GM19035 (cell line): ENCODE measurements around the gene REXO1.

Experiments
- ATAC-seq: cut with Tn5 transposase; IDR thresholded peaks from one replicate; pipeline ENCODE4 v1.9.1; 2021; ENCODE audit not compliant: unreplicated experiment

Gene REXO1

GRCh38 chr19:1774989-1775772, 73.1 kb downstream of the REXO1 start:
- no peak for ATAC-seq

- no peak for ATAC-seq
Measured at GRCh38 chr19:1773184-1773583, 75.1 kb downstream of the REXO1 start.

DNA sequence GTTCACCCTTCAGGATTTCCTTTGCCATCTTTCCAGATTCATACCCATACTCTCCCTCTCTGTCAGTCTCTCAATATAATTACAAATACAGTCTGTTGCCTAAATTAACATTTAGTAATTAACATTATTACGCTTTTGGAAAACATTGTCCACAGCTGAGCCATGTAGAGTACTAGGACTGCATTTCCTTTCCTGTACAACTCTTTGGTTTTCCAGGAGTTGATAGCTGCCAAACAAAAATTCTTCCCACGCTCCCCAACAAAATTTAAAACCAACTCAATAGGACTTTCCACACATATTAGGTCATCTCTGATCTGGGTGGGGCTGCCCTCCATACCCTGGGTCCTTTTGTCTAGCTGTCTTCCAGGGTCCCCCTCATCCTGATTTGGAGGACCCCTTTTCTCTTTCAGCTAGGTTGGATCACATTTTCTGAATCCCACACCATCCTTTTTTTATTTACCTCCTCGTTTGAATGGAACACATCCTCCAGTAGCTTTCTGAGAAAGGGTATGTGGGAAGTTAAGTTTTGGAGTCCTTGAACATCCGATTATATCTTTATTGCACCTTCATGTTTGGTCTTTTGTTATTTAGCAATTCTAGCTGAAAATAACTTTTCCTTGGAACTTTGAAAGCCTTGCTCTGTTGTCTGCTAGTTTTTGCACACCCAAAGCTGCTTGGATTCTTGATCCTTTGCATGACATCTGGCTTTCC, 77.3 kb downstream of the REXO1 start:
- ATAC-seq = no peak

DNA sequence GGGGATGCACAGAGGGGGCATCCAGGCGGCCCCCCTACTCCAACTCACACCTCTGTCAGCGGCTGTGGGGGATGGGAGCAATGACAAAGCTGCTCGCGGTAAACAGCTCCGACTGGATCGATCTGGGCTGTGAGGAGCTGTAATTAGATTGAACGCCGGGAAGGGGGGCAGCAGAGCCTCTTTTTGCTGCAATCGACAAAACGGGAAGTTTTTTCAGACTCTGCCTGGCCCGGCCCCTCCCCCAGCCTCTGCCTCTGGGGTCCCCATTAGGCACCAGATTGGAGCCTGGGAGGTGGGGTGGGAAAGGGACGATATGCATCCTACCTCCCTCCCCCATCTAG, 78.7 kb downstream of the REXO1 start:
- ATAC-seq = no peak

- no peak for ATAC-seq
Measured at GRCh38 chr19:1768918-1769644, 79.2 kb downstream of the REXO1 start.

GRCh38 chr19:1768248-1768647, 80.0 kb downstream of the REXO1 start:
- ATAC-seq = no peak

GRCh38 chr19:1767464-1767933, 80.8 kb downstream of the REXO1 start:
- ATAC-seq = no peak

GRCh38 chr19:1766800-1767352, 81.4 kb downstream of the REXO1 start:
- no peak for ATAC-seq

- no peak for ATAC-seq
Measured at GRCh38 chr19:1765904-1766799, 82.1 kb downstream of the REXO1 start.
